Uterus (tissue), 4 donors: Measurements from ENCODE around the gene CES3. TPM values are rescaled to one million over a fixed set of nuclear protein-coding genes. Genes with fewer than 3 reads are reported as not detected.

Source experiments
- DNase-seq, 2 donors: peaks; one replicate each; pipeline ENCODE4 v3.0.0-alpha.2; 2019 to 2020
- H3K27ac ChIP-seq, 2 donors: fragments of 200-600 bp; sonication (generic); 1 replicate in 1 of 2; 2 replicates in 1 of 2; pipeline ENCODE4 v1.5.1; 2016 to 2018
- H3K27me3 ChIP-seq, 2 donors: fragments of 200-600 bp; sonication (generic); one replicate each; pipeline ENCODE4 v1.5.1; 2018 to 2019; ENCODE audit warnings: control low read depth in 1 of 2
- H3K36me3 ChIP-seq, 2 donors: fragments of 200-600 bp; sonication (generic); one replicate each; pipeline ENCODE4 v1.5.1; 2019; ENCODE audit warnings: control low read depth in 1 of 2
- H3K4me1 ChIP-seq, 2 donors: fragments of 200-600 bp; sonication (generic); one replicate each; pipeline ENCODE4 v1.5.1; 2018 to 2019; ENCODE audit warnings: control low read depth in 1 of 2
- H3K4me3 ChIP-seq, 2 donors: fragments of 200-600 bp; sonication (generic); 1 replicate in 1 of 2; 2 replicates in 1 of 2; pipeline ENCODE4 v1.5.1; 2018 to 2019; ENCODE audit warnings: mild to moderate bottlenecking in 1 of 2
- H3K9me3 ChIP-seq, 2 donors: fragments of 200-600 bp; sonication (generic); one replicate each; pipeline ENCODE4 v1.5.1; 2019; ENCODE audit warnings: control low read depth in 1 of 2
- CTCF ChIP-seq, 4 experiments: fragments of 200-600 bp in 2 of 4; fragments of 450-650 bp in 2 of 4; sonication (generic) in 2 of 4; IDR thresholded peaks; one replicate each; pipeline ENCODE4 v1.5.1; 2016 to 2019; ENCODE audit warnings: antibody characterized with exemption in 4 of 4, mild to moderate bottlenecking in 2 of 4, moderate library complexity in 1 of 4
- POLR2A ChIP-seq, 2 donors: fragments of 450-650 bp; IDR thresholded peaks; one replicate each; pipeline ENCODE4 v1.6.1; 2016; ENCODE audit warnings: antibody characterized with exemption in 2 of 2, mild to moderate bottlenecking in 1 of 2, moderate library complexity in 1 of 2
- intact Hi-C: fragments of 100-400 bp; cut with DNase I; formaldehyde crosslinking; loops from one replicate; pipeline ENCODE4 v1.15.1; 2023; ENCODE audit warnings: low total_unique reads
- total RNA-seq, 4 donors: library from RNA; depleted of rRNA in 3 of 4; stranded (reverse); fragments of >200 nt in 3 of 4; gene quantifications; one replicate each; pipeline versions ENCODE4 v1.1.0 to v1.2.4, GENCODE V29; 2014 to 2023
- donor health status: DM: yes; HTN: yes; CAD: no.

CES3 gene
- total RNA-seq, 4 donors from 2014 or later = 0.51 to 2.8 (median 0.86) TPM

- H3K4me3 ChIP-seq = peak overlapping the region; percentile 0 to 51
- H3K4me1 ChIP-seq = peaks cover 0 to 4% of the 10 kb centered on the region in 2 donors
- H3K9me3 ChIP-seq = no peaks in the 10 kb centered on the region
- DNase-seq = peak; percentile 73
- TF ChIP-seq POLR2A (IDR thresholded peaks at IDR 0.05) (no peak), CTCF (IDR thresholded peaks at IDR 0.05) (no peak)
- intact Hi-C loops = no loop called here
- peak overlapping the region; percentile 76 to 79 for H3K27ac ChIP-seq
- no peaks in the 10 kb centered on the region for H3K36me3 ChIP-seq
- H3K27me3 ChIP-seq = no peaks in the 10 kb centered on the region
Observed at GRCh38 chr16:66923247-66923731, 37.8 kb upstream of the CES3 start.

- Histone ChIP-seq H3K36me3 (no peaks in the 10 kb centered on the region), H3K4me3 (peak overlapping the region in 1 of 2 donors; percentile 51), H3K4me1 (peaks cover 0 to 4% of the 10 kb centered on the region in 2 donors), H3K27ac (peak overlapping the region; percentile 76 to 79), H3K9me3 (no peaks in the 10 kb centered on the region), H3K27me3 (no peaks in the 10 kb centered on the region)
- TF ChIP-seq POLR2A (IDR thresholded peaks at IDR 0.05) = no peak
- no peak for TF ChIP-seq CTCF (IDR thresholded peaks at IDR 0.05)
- intact Hi-C loops = no loop called here
- no peak for DNase-seq
Observed at GRCh38 chr16:66923866-66924265, 37.2 kb upstream of the CES3 start.

GRCh38 chr16:66924527-66925321 is 36.3 kb upstream of the CES3 start:
- intact Hi-C loops = no loop called here
- Histone ChIP-seq H3K27me3 (no peaks in the 10 kb centered on the region), H3K27ac (peak overlapping the region; percentile 79 to 82), H3K4me3 (peak overlapping the region; percentile 30 to 51), H3K36me3 (no peaks in the 10 kb centered on the region), H3K4me1 (peaks cover 0 to 4% of the 10 kb centered on the region in 2 donors), H3K9me3 (no peaks in the 10 kb centered on the region)
- TF ChIP-seq CTCF (IDR thresholded peaks at IDR 0.05) = peak in 3 of 4 experiments; percentile 30 to 65 (median 43)
- no peak for TF ChIP-seq POLR2A (IDR thresholded peaks at IDR 0.05)
- DNase-seq = no peak

GRCh38 chr16:66925322-66925840 is 35.7 kb upstream of the CES3 start, which contains the start of gene RRAD:
Gene RRAD (minus strand): TSS chr16:66925535. CDS start chr16:66925179, 356 bp downstream.
- Histone ChIP-seq H3K4me3 (peak within 1 kb of the TSS; percentile 30 to 51), H3K27ac (peak within 1 kb of the TSS; percentile 79 to 82), H3K9me3 (no peaks in the 10 kb centered on the region), H3K27me3 (no peaks in the 10 kb centered on the region), H3K4me1 (peaks cover 0 to 4% of the 10 kb centered on the region in 2 donors), H3K36me3 (no peaks in the 10 kb centered on the region)
- peak; percentile 52 to 61 for TF ChIP-seq POLR2A (IDR thresholded peaks at IDR 0.05)
- no peak for TF ChIP-seq CTCF (IDR thresholded peaks at IDR 0.05)
- intact Hi-C loops = no loop called here
- peak; percentile 70 to 80 for DNase-seq
